Effector memory CD4-positive, alpha-beta T cell (primary cell): ENCODE measurements around the gene B4GALT4.
"Not testable (repeated sequence)": the region's sequence is repeated elsewhere in the genome, so short reads cannot be mapped to it uniquely, and the experiment has no call there.

Experiments used
- DNase-seq, 3 donors: peaks; one replicate each; pipeline ENCODE4 v3.0.0-alpha.2; 2020
- H3K27ac ChIP-seq: 2 replicates; pipeline ENCODE4 v1.7.0; 2013; ENCODE audit warnings: mild to moderate bottlenecking, low read length, moderate library complexity; ENCODE audit not compliant: insufficient read depth, poor library complexity, severe bottlenecking
- H3K27me3 ChIP-seq: replicated peaks from 2 replicates; pipeline ENCODE4 v1.7.0; 2013; ENCODE audit warnings: mild to moderate bottlenecking, low read length; ENCODE audit not compliant: insufficient read depth, control insufficient read depth, poor library complexity, severe bottlenecking
- H3K36me3 ChIP-seq: 2 replicates; pipeline ENCODE4 v1.7.0; 2013; ENCODE audit warnings: mild to moderate bottlenecking, low read length, moderate library complexity; ENCODE audit not compliant: control insufficient read depth, insufficient read depth
- H3K4me1 ChIP-seq: 2 replicates; pipeline ENCODE4 v1.7.0; 2013; ENCODE audit warnings: low read length, mild to moderate bottlenecking; ENCODE audit not compliant: control insufficient read depth, insufficient read depth, poor library complexity, severe bottlenecking
- H3K4me3 ChIP-seq: 2 replicates; pipeline ENCODE4 v1.7.0; 2013; ENCODE audit warnings: low read length, low read depth, mild to moderate bottlenecking; ENCODE audit not compliant: insufficient read depth, poor library complexity, severe bottlenecking
- H3K9me3 ChIP-seq: 2 replicates; pipeline ENCODE4 v1.7.0; 2013; ENCODE audit warnings: mild to moderate bottlenecking, low read length, moderate library complexity; ENCODE audit not compliant: control insufficient read depth

B4GALT4 gene

GRCh38 chr3:119184111-119184510 is 56.6 kb downstream of the B4GALT4 start:
- no peak for DNase-seq
- no peak overlapping the region for H3K27ac ChIP-seq
- no peaks in the 10 kb centered on the region for H3K36me3 ChIP-seq
- no peaks in the 10 kb centered on the region for H3K9me3 ChIP-seq
- H3K27me3 ChIP-seq, result no peaks in the 10 kb centered on the region
- no peaks in the 10 kb centered on the region for H3K4me1 ChIP-seq
- H3K4me3 ChIP-seq, result no peak overlapping the region

GRCh38 chr3:119181765-119182164 is 58.9 kb downstream of the B4GALT4 start:
- no peaks in the 10 kb centered on the region for H3K4me1 ChIP-seq
- H3K36me3 ChIP-seq, result no peaks in the 10 kb centered on the region
- H3K27me3 ChIP-seq, result no peaks in the 10 kb centered on the region
- no peak overlapping the region for H3K4me3 ChIP-seq
- no peak overlapping the region for H3K27ac ChIP-seq
- no peak for DNase-seq
- H3K9me3 ChIP-seq, result no peaks in the 10 kb centered on the region

GRCh38 chr3:119177321-119177720 is 63.4 kb downstream of the B4GALT4 start:
- no peaks in the 10 kb centered on the region for H3K36me3 ChIP-seq
- no peaks in the 10 kb centered on the region for H3K4me1 ChIP-seq
- no peak overlapping the region for H3K27ac ChIP-seq
- no peak for DNase-seq
- H3K9me3 ChIP-seq, result no peaks in the 10 kb centered on the region
- no peak overlapping the region for H3K4me3 ChIP-seq
- no peaks in the 10 kb centered on the region for H3K27me3 ChIP-seq

- H3K4me3 ChIP-seq, result no peak overlapping the region
- H3K27ac ChIP-seq, result no peak overlapping the region
Observed at GRCh38 chr3:119176778-119177177, 63.9 kb downstream of the B4GALT4 start.

GRCh38 chr3:119175872-119176756 is 64.6 kb downstream of the B4GALT4 start:
- H3K4me3 ChIP-seq, result no peak overlapping the region
- DNase-seq, result no peak
- H3K27me3 ChIP-seq, result no peaks in the 10 kb centered on the region
- no peak overlapping the region for H3K27ac ChIP-seq
- no peaks in the 10 kb centered on the region for H3K36me3 ChIP-seq
- H3K9me3 ChIP-seq, result no peaks in the 10 kb centered on the region
- no peaks in the 10 kb centered on the region for H3K4me1 ChIP-seq

More at GRCh38 chr3:119176778-119177177, 63.9 kb downstream of the B4GALT4 start:
- Histone ChIP-seq H3K27me3 (no peaks in the 10 kb centered on the region), H3K4me1 (no peaks in the 10 kb centered on the region), H3K9me3 (no peaks in the 10 kb centered on the region), H3K36me3 (no peaks in the 10 kb centered on the region)
- DNase-seq, result no peak

- Histone ChIP-seq H3K4me3 (no peak within 1 kb of the TSS), H3K27me3 (no peaks in the 10 kb centered on the region), H3K9me3 (no peaks in the 10 kb centered on the region), H3K4me1 (no peaks in the 10 kb centered on the region), H3K27ac (no peak within 1 kb of the TSS), H3K36me3 (no peaks in the 10 kb centered on the region)
- no peak for DNase-seq
Observed at GRCh38 chr3:119173325-119173724, 67.4 kb downstream of the B4GALT4 start, which contains the start of gene UPK1B. TSS of gene UPK1B (plus strand) at chr3:119173598. CDS start at chr3:119186742, 13,144 bp downstream.

- DNase-seq, result no peak
- Histone ChIP-seq H3K36me3 (no peaks in the 10 kb centered on the region), H3K27ac (no peak overlapping the region), H3K9me3 (no peaks in the 10 kb centered on the region), H3K4me1 (no peaks in the 10 kb centered on the region), H3K4me3 (no peak overlapping the region), H3K27me3 (no peaks in the 10 kb centered on the region)
Observed at GRCh38 chr3:119170821-119171220, 69.9 kb downstream of the B4GALT4 start.

- not testable (repeated sequence) for H3K27me3 ChIP-seq, DNase-seq, H3K36me3 ChIP-seq, H3K4me3 ChIP-seq, H3K9me3 ChIP-seq, H3K27ac ChIP-seq, H3K4me1 ChIP-seq
Observed at GRCh38 chr3:119164745-119165144, 75.9 kb downstream of the B4GALT4 start.
